Measurements from ENCODE around the gene AGBL3.
"Not testable (repeated sequence)": the region's sequence is repeated elsewhere in the genome, so short reads cannot be mapped to it uniquely, and the experiment has no call there.

AGBL3 gene

GRCh38 chr7:135168489-135169140, 182.3 kb downstream of the AGBL3 start:
- DNase-seq (ENCODE audit: low read depth in 2 of 2), result no peak

DNA sequence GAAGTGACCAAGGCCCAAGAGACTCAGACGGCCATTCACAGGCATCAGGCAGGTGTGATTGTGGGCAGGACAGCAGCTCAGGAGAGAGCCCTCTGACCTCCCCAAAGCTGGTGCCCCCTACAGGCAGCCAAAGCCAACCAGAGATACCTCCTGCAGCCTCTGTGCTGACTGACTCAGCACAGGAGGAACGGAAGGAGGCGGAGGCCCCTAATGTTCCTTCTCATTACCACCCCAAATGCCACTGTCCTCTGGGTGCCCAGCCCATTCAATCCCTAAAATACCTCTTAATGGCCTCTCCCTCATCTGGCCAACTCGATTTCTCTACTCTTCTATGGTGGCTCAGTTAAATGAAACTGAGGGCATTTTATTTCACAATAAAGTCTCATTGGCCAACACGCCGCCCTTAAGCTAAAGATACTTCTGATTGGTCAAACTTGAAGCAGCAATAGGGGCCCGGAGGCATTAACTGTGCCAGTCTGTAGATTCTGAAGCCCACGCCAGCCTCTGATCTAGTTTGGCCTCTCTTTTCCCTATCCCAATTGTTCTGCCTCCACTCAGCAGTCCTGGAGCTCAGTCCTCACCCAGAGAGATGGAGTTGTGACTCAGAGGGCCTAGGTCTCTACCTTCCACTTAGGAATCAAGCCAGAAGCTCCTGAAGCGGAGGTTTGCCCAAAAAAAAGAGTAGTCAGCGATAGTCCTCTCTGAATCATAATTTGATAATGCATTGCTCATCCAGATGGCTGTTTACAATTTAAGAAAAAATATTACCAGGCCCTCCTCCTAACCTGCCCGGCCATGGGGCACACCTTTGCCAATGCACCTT, 183.0 kb downstream of the AGBL3 start:
- peak in 1 of 2 donors; percentile 36 for DNase-seq (ENCODE audit: low read depth in 2 of 2)

DNA sequence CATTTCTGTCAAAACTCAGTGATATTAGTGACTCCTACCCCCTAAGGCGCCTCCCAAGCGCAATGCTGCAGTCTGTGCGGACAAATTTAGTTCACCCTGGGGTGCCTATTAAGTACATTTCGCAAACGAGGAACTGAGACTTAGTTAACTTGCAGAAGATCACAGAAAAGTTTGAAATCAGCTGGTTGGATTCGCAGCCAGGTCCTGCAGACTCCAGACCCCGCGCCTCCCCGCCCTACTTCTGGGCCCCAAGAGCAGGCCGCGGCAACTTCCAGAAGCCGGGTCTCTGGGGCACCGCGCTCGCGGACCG, 183.6 kb downstream of the AGBL3 start:
- no peak for DNase-seq (ENCODE audit: low read depth in 2 of 2)

DNA sequence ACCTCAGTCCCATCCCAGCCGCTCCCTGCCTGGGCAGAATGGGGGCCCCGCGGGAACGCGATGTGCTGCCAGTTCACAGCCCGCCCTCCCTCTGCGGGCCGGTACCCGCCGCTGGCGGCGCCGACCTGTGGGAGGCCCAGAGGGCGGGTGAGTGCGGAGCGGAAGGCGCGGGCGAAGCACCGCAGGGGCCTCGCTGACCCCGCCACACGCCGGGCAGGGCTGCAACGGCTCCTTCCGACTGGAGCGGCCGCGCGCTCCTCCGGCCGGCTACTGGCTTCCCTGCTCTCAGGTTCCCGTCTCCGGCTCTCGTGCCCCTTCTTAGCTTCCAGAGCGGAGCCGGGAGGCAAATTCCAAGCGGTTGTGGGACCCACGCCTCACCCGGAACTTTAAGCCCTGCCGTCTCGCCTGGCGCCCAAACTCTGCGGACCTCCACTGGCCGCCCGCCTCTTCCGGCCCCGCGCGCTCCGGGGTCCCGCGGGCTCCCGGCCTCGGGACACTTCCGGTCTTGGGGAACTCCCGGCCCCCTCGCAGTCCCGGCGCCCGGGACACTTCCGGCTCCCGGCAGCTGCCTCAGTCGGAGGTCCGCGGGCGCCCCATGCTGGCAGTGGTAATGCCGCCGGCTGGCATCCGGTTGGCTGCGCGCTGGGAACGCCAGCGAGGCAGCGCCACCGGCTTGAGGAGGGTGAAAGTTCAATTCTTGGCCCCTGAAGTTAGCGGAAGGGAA, 184.1 kb downstream of the AGBL3 start, which contains the start of gene CYREN:
Gene CYREN (minus strand): TSS at position 434 of the 724 bp plus-strand sequence. CDS start 1,785 bp downstream, outside the sequence.
- DNase-seq (ENCODE audit: low read depth in 2 of 2), result peak; percentile 80 to 83

GRCh38 chr7:135170998-135171481, 184.7 kb downstream of the AGBL3 start:
- not testable (repeated sequence) for DNase-seq (ENCODE audit: low read depth in 2 of 2)

DNA sequence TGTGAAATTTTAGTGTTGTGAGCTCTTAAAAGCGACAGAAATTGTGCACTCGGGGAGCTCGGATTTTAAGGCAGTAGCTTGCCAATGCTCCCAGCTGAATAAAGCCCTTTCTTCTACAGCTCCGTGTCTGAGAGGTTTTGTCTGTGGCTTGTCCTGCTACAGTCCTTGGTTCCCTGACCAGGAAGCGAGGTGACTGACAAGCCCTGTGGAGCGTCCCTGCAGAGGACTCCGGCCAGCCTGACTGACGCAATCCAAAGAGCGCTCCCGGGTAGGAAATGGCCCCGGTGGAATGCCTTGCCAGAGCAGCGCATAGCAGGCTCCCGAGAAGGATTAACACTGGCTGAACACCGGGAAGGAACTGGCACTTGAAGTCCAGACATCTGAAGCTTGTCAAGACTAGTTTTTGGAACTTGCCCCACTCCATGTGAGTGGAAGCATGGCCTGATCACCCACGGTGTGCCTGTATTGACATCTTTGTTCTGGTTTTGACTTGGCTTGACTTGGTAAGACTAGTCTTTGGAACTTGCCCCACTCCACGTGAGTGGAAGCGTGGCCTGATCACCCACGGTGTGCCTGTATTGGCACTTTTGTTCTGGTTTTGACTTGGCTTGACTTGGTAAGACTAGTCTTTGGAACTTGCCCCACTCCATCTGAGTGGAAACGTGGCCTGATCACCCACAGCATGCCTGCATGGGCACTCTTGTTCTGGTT, 185.4 kb downstream of the AGBL3 start:
- not testable (repeated sequence) for DNase-seq (ENCODE audit: low read depth in 2 of 2)

- not testable (repeated sequence) for DNase-seq (ENCODE audit: low read depth in 2 of 2)
Measured at GRCh38 chr7:135173916-135174315, 187.6 kb downstream of the AGBL3 start.

DNA sequence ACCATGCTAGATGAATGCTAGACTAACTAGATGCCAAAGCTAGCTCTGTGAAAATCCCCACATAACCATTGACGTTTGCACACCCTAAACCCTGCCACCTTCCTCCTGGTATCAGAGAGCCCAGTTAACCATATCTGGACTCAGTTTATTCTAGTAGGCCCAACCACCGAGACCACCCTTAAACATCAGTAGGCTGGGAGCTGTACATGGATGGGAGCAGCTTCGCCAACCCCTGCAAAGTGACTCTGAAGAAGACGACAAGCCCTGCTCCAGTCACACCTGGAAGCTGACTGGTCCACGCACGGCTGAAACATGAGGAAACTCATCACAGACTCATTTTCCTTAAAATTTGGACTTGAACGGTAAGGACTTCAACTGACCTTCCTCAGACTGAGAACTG, 188.6 kb downstream of the AGBL3 start:
- DNase-seq (ENCODE audit: low read depth in 2 of 2), result no peak

- DNase-seq (ENCODE audit: low read depth in 2 of 2), result no peak
Measured at GRCh38 chr7:135175931-135176330, 189.6 kb downstream of the AGBL3 start.

- no peak for DNase-seq (ENCODE audit: low read depth in 2 of 2)
Measured at GRCh38 chr7:135177028-135177696, 190.9 kb downstream of the AGBL3 start.

- no peak for DNase-seq (ENCODE audit: low read depth in 2 of 2)
Measured at GRCh38 chr7:135178364-135178763, 192.1 kb downstream of the AGBL3 start.

DNA sequence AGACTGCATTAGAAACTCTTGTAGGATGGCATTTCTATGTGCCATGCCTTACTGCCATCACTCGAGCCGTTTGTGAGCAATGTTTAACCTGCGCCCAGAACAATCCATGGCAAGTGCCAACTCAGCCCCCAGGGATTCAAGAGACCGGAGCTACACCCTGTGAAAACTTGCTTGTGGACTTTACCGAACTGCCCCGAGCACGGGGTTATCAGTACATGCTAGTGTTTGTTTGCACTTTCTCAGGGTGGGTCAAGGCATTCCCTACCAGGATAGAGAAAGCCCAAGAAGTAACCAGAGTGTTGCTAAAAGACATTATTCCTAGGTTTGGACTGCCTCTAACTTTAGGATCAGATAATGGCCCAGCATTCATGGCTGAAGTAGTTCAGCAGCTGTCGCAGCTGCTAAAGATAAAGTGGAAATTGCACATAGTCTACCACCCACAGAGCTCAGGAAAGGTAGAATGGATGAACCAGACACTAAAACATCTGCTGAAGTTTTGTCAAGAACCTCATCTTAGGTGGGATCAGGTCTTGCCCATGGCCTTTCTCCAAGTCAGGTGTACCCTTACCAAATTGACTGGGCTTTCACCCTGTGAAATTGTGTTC, 193.1 kb downstream of the AGBL3 start:
- DNase-seq (ENCODE audit: low read depth in 2 of 2), result no peak

GRCh38 chr7:135180122-135180521, 193.8 kb downstream of the AGBL3 start:
- no peak for DNase-seq (ENCODE audit: low read depth in 2 of 2)

GRCh38 chr7:135181261-135181928, 195.1 kb downstream of the AGBL3 start:
- DNase-seq (ENCODE audit: low read depth in 2 of 2), result no peak

DNA sequence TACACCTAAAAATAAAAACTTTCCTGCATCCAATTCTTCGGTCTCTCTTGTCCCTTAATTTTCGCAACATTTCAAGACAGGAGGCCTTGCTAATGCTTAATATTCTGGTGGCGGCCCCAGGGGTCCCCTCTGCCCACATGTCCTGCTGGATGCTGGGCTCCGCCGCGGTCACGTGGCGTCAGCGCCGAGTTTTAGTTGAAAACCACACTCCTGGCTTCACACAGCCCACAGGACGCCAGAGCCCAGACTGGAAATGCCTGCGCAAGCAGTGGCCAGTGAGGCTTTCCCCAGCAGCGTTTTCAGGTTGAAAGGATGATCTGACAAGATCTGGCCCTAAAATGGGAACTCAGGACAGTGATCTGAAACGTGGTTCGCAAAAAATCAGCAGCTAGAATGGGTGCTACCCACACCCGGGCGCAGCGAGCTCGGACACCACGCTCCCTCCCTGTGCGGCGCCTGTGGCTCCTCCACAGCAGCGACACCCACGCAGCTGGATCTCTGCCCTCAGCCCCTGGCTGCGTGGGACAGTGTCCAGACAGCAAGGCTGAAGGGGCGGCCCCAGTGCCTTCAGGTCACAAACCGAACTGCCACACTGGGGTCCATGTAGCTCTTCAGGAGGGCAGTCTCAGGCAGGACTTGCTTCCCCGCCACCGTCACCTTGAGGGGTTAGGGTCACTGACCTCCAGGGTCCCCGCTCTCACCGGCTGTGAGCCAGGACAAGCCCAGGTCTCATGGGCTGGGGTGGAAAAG, 195.8 kb downstream of the AGBL3 start:
- no peak for DNase-seq (ENCODE audit: low read depth in 2 of 2)

DNA sequence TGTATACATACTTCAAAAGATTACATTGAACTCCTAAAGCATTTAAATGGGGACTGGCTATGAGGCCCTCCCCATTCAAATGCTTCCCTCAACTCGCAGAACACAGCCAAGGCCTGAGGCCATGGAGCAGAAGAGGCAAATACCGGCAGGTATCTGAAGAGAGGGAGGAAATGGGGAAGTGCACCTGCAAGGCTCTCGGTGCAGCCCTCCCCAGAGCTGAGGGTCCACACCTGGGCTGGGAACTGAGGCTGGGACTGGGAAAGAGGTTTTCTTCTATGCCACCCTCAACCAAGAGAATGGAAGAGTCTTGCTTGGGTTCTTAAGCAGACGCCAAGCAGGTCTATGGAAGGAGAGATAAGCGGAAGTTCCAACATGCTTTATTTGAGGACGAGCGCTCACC, 197.2 kb downstream of the AGBL3 start:
- no peak for DNase-seq (ENCODE audit: low read depth in 2 of 2)

GRCh38 chr7:135184254-135184841, 198.0 kb downstream of the AGBL3 start:
- no peak for DNase-seq (ENCODE audit: low read depth in 2 of 2)
